Measurements from ENCODE around the gene FBLN5. TPM values are rescaled to one million over a fixed set of nuclear protein-coding genes. Genes with fewer than 3 reads are reported as not detected.
A peak's percentile ranks its signal among the peaks of the same experiment; 100 is the strongest.

The FBLN5 gene
- total and polyA plus RNA-seq, 11 donors = 26.0 to 129 (median 40.3) TPM

GRCh38 chr14:91841065-91841464 is 106.4 kb downstream of the FBLN5 start:
- ATAC-seq = no peak
- TF ChIP-seq POLR2A (IDR thresholded peaks at IDR 0.05) (no peak), CTCF (IDR thresholded peaks at IDR 0.05) (no peak)
- Histone ChIP-seq H3K27me3 (peaks cover 2 to 42% (median 12%) of the 10 kb centered on the region in 9 donors), H3K4me1 (peaks cover 0 to 12% (median 4%) of the 10 kb centered on the region in 12 donors), H3K4me3 (no peak overlapping the region), H3K27ac (no peak overlapping the region), H3K9me3 (no peaks in the 10 kb centered on the region), H3K36me3 (no peaks in the 10 kb centered on the region)
- no peak for DNase-seq
- intact Hi-C loops (cut with DNase I) = no loop called here

- ATAC-seq (no peak), DNase-seq (no peak)
- TF ChIP-seq POLR2A (IDR thresholded peaks at IDR 0.05) (no peak), CTCF (IDR thresholded peaks at IDR 0.05) (no peak)
- no peaks in the 10 kb centered on the region for H3K9me3 ChIP-seq
- no peak overlapping the region for H3K27ac ChIP-seq
- H3K36me3 ChIP-seq = no peaks in the 10 kb centered on the region
- H3K27me3 ChIP-seq = peaks cover 2 to 54% (median 19%) of the 10 kb centered on the region in 9 donors
- intact Hi-C loops (cut with DNase I) = no loop called here
- no peak overlapping the region for H3K4me3 ChIP-seq
- H3K4me1 ChIP-seq = peaks cover 0 to 16% (median 4%) of the 10 kb centered on the region in 12 donors
- 93 to 99% (median 96%) methylated on average over 1 of the region's 1 CpG for WGBS, 4 donors
These were observed 107.7 kb downstream of the FBLN5 start for GRCh38 chr14:91839749-91840148.

GRCh38 chr14:91837076-91837475 is 110.4 kb downstream of the FBLN5 start:
- WGBS, 4 donors = 66 to 81% (median 72%) methylated on average over 12 of the region's 12 CpGs
- H3K27ac ChIP-seq = peak overlapping the region in 1 of 12 donors; percentile 86
- TF ChIP-seq POLR2A (IDR thresholded peaks at IDR 0.05) (no peak), CTCF (IDR thresholded peaks at IDR 0.05) (no peak)
- no peaks in the 10 kb centered on the region for H3K9me3 ChIP-seq
- DNase-seq (no peak), ATAC-seq (no peak)
- no peaks in the 10 kb centered on the region for H3K36me3 ChIP-seq
- H3K4me1 ChIP-seq = peaks cover 0 to 16% (median 4%) of the 10 kb centered on the region in 12 donors
- H3K27me3 ChIP-seq = peaks cover 2 to 69% (median 20%) of the 10 kb centered on the region in 9 donors
- intact Hi-C loops (cut with DNase I) = no loop called here
- H3K4me3 ChIP-seq = peak overlapping the region in 9 of 12 donors; percentile 48 to 74 (median 57)

- Histone ChIP-seq H3K27ac (peak overlapping the region in 9 of 12 donors; percentile 19 to 86 (median 59)), H3K9me3 (no peaks in the 10 kb centered on the region), H3K4me1 (peaks cover 0 to 16% (median 4%) of the 10 kb centered on the region in 12 donors), H3K36me3 (no peaks in the 10 kb centered on the region), H3K27me3 (peaks cover 2 to 78% (median 21%) of the 10 kb centered on the region in 9 donors), H3K4me3 (peak overlapping the region; percentile 26 to 74 (median 54))
- peak; percentile 61 to 88 (median 80) for ATAC-seq
- intact Hi-C loops (cut with DNase I) = no loop called here
- DNase-seq = peak; percentile 28 to 81 (median 39)
- TF ChIP-seq CTCF (IDR thresholded peaks at IDR 0.05) (no peak), POLR2A (IDR thresholded peaks at IDR 0.05) (no peak)
- 1 to 5% (median 3%) methylated on average over 24 to 84 of the region's 84 CpGs for WGBS, 4 donors
These were observed 111.3 kb downstream of the FBLN5 start for GRCh38 chr14:91835920-91836843.
